GM12891 (cell line): ENCODE data around the gene UFM1.

Experiments
- POLR2A ChIP-seq: IDR thresholded peaks from 2 replicates; pipeline ENCODE4 v1.6.1; 2011; ENCODE audit warnings: low read depth, low read length, control low read depth
- POLR2AphosphoS5 ChIP-seq: IDR thresholded peaks from 2 replicates; pipeline ENCODE4 v1.6.1; 2011; ENCODE audit warnings: low read depth, low read length, control low read depth

DNA sequence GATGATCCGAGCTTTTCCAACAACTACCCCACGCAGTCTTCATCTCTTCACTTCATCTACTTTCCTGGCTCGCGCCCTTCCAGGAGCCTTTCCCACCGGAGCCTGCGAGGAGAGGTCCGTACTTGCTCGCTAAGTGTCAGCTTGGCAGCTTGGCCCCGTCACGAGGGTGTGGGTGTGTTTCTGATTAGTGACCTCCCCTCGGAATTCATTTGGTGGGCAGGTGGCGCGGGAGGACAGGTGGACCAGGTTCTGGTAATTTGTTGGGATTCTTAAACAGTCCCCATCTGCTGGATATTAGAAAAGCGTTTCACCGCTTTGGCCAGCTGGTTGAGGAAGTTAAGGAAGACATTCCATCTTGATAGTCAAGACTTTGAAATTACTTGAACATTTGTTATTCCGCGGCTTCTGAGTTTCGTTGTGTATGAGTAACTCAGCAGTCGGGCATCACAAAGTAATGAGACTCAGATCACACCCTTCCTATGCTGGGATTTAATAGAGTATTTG, 515 bp downstream of the UFM1 start:
- TF ChIP-seq POLR2AphosphoS5, result peak; percentile 41; the same call in 1 of the 2 replicates
- TF ChIP-seq POLR2A, result 0 out of 2 replicates have a peak, but pooled peaks have one; percentile 4
